ENCODE measurements around the gene EPHB6.

Gene EPHB6

GRCh38 chr7:142813226-142813625 is 41.6 kb upstream of the EPHB6 start:
- Histone ChIP-seq H3K9me3 (ENCODE audit: control insufficient read depth, insufficient read depth, low read depth, low read length) (no peaks in the 10 kb centered on the region), H3K4me3 (ENCODE audit: low read depth, low read length) (peak overlapping the region; percentile 46), H3K27ac (ENCODE audit: low read depth, low read length) (peak overlapping the region; percentile 31; the same call in 1 of the 2 replicates), H3K4me1 (ENCODE audit: control insufficient read depth, insufficient read depth, low read length) (peaks cover 25% of the 10 kb centered on the region), H3K36me3 (ENCODE audit: control insufficient read depth, insufficient read depth, low read length) (no peaks in the 10 kb centered on the region), H3K27me3 (ENCODE audit: control insufficient read depth, insufficient read depth, low read length) (peaks cover 64% of the 10 kb centered on the region), H3K9ac (ENCODE audit: low read length) (peak overlapping the region; percentile 36)

- Histone ChIP-seq H3K9me3 (ENCODE audit: control insufficient read depth, insufficient read depth, low read depth, low read length) (no peaks in the 10 kb centered on the region), H3K27ac (ENCODE audit: low read depth, low read length) (0 out of 2 replicates have a peak overlapping the region, but pooled peaks have one; percentile 31), H3K36me3 (ENCODE audit: control insufficient read depth, insufficient read depth, low read length) (no peaks in the 10 kb centered on the region), H3K4me3 (ENCODE audit: low read depth, low read length) (peak overlapping the region; percentile 46), H3K4me1 (ENCODE audit: control insufficient read depth, insufficient read depth, low read length) (peaks cover 25% of the 10 kb centered on the region), H3K27me3 (ENCODE audit: control insufficient read depth, insufficient read depth, low read length) (peaks cover 61% of the 10 kb centered on the region), H3K9ac (ENCODE audit: low read length) (no peak overlapping the region)
These were observed 41.2 kb upstream of the EPHB6 start for GRCh38 chr7:142813699-142814098.

DNA sequence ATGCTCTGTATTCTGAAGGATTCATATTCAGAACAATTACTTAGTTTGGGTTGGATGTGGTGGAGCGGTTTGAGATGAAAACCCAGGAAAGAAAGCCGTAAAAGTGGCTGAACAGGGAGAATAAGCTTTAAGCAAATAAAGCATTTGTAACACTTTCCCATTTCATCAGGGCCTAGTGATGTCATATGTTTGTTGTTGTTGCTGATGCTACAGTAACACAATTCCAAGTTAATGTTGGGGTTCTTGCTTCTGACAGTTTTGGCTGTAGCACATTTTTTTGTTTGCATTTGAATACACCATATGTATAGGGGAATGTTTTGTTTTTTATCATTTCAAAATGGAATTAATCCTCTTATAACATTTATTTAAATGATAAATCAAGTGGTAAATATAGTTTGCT is 40.4 kb upstream of the EPHB6 start:
- Histone ChIP-seq H3K27me3 (ENCODE audit: control insufficient read depth, insufficient read depth, low read length) (peaks cover 53% of the 10 kb centered on the region), H3K9me3 (ENCODE audit: control insufficient read depth, insufficient read depth, low read depth, low read length) (no peaks in the 10 kb centered on the region), H3K27ac (ENCODE audit: low read depth, low read length) (no peak overlapping the region), H3K36me3 (ENCODE audit: control insufficient read depth, insufficient read depth, low read length) (no peaks in the 10 kb centered on the region), H3K4me1 (ENCODE audit: control insufficient read depth, insufficient read depth, low read length) (peaks cover 28% of the 10 kb centered on the region), H3K9ac (ENCODE audit: low read length) (no peak overlapping the region), H3K4me3 (ENCODE audit: low read depth, low read length) (no peak overlapping the region)

GRCh38 chr7:142815134-142815533 is 39.7 kb upstream of the EPHB6 start:
- Histone ChIP-seq H3K36me3 (ENCODE audit: control insufficient read depth, insufficient read depth, low read length) (no peaks in the 10 kb centered on the region), H3K4me1 (ENCODE audit: control insufficient read depth, insufficient read depth, low read length) (peaks cover 30% of the 10 kb centered on the region), H3K27ac (ENCODE audit: low read depth, low read length) (no peak overlapping the region), H3K27me3 (ENCODE audit: control insufficient read depth, insufficient read depth, low read length) (peaks cover 46% of the 10 kb centered on the region), H3K9ac (ENCODE audit: low read length) (no peak overlapping the region), H3K4me3 (ENCODE audit: low read depth, low read length) (no peak overlapping the region), H3K9me3 (ENCODE audit: control insufficient read depth, insufficient read depth, low read depth, low read length) (no peaks in the 10 kb centered on the region)

DNA sequence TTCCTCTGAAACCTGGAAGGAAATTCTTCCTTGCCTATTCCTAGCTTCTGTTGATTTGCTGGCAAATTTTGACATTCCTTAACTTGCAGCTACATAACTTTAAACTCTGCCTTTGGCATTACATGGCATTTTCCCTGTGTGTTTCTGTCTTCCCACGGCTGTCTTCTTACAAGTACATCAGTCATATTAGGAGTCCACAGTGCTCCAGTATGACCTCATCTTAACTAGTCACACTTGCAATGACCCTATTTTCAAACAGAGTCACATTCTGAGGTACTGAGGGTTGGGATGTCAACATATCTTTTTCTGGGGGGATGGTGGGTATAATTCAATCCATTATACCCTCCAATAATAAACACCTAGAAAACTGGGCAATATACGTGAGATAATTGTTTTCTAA is 37.4 kb upstream of the EPHB6 start:
- H3K9me3 ChIP-seq (ENCODE audit: control insufficient read depth, insufficient read depth, low read depth, low read length): peaks cover 3% of the 10 kb centered on the region; the same call in 1 of the 2 replicates
- H3K9ac ChIP-seq (ENCODE audit: low read length): no peak overlapping the region
- H3K27me3 ChIP-seq (ENCODE audit: control insufficient read depth, insufficient read depth, low read length): peaks cover 31% of the 10 kb centered on the region; the same call in 1 of the 2 replicates
- no peak overlapping the region for H3K4me3 ChIP-seq (ENCODE audit: low read depth, low read length)
- H3K27ac ChIP-seq (ENCODE audit: low read depth, low read length): no peak overlapping the region
- no peaks in the 10 kb centered on the region for H3K36me3 ChIP-seq (ENCODE audit: control insufficient read depth, insufficient read depth, low read length)
- H3K4me1 ChIP-seq (ENCODE audit: control insufficient read depth, insufficient read depth, low read length): peaks cover 24% of the 10 kb centered on the region

- Histone ChIP-seq H3K27ac (ENCODE audit: low read depth, low read length) (no peak overlapping the region), H3K9me3 (ENCODE audit: control insufficient read depth, insufficient read depth, low read depth, low read length) (peaks cover 3% of the 10 kb centered on the region; the same call in 1 of the 2 replicates), H3K4me3 (ENCODE audit: low read depth, low read length) (no peak overlapping the region), H3K9ac (ENCODE audit: low read length) (no peak overlapping the region), H3K4me1 (ENCODE audit: control insufficient read depth, insufficient read depth, low read length) (peaks cover 5% of the 10 kb centered on the region; the same call in 1 of the 2 replicates), H3K36me3 (ENCODE audit: control insufficient read depth, insufficient read depth, low read length) (no peaks in the 10 kb centered on the region), H3K27me3 (ENCODE audit: control insufficient read depth, insufficient read depth, low read length) (peaks cover 27% of the 10 kb centered on the region; the same call in 1 of the 2 replicates)
These were observed 35.3 kb upstream of the EPHB6 start for GRCh38 chr7:142819530-142819929.

DNA sequence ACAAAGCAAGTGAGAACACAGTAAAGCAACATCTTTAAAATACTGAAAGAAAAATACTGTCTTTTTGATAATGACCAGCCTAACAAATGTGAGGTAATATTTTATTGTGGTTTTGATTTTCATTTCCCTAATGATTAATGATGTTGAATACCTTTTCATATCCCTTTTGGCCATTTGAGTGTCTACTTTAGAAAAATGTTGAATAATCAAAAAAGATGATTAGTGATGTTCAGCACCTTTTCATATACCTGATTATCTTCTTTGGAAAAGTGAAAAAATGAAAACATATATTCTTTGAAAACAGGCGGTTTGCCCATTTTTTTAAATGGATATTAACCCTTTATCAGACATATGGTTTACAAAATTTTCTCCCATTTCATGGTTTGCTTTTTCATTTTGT is 32.2 kb upstream of the EPHB6 start:
- H3K27me3 ChIP-seq (ENCODE audit: control insufficient read depth, insufficient read depth, low read length): 0 out of 2 replicates have a peak, but pooled peaks cover 6% of the 10 kb centered on the region
- peaks cover 9% of the 10 kb centered on the region; the same call in 1 of the 2 replicates for H3K9me3 ChIP-seq (ENCODE audit: control insufficient read depth, insufficient read depth, low read depth, low read length)
- no peak overlapping the region for H3K9ac ChIP-seq (ENCODE audit: low read length)
- H3K4me3 ChIP-seq (ENCODE audit: low read depth, low read length): no peak overlapping the region
- H3K36me3 ChIP-seq (ENCODE audit: control insufficient read depth, insufficient read depth, low read length): no peaks in the 10 kb centered on the region
- peaks cover 5% of the 10 kb centered on the region; the same call in 1 of the 2 replicates for H3K4me1 ChIP-seq (ENCODE audit: control insufficient read depth, insufficient read depth, low read length)
- H3K27ac ChIP-seq (ENCODE audit: low read depth, low read length): no peak overlapping the region

DNA sequence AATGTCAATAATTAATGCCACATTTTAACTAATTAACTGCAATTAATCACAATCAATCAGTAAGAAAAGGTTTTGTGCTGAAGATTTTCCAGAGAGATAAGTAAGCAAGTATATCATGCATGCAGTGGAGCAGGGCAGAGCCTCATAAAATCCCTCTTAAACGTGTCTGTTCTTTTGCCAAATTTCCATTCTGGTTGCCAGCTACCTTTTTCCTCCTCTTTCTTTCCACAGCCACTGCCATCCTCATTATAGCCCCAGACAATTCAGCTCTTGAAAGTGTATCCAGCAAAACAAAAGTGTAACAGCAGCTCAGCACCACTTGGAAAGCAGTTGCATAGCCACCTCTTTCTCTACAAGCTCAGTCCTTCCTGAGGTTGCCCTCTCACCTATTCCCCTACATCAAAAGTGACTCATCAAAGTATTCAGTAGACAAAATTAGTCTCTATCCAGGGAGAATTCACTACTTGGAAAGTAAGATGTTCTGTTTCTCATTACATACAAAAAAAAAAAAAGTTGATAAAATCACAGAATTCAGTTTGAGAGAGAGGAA is 26.9 kb upstream of the EPHB6 start:
- H3K27ac ChIP-seq (ENCODE audit: low read depth, low read length): no peak overlapping the region
- H3K27me3 ChIP-seq (ENCODE audit: control insufficient read depth, insufficient read depth, low read length): no peaks in the 10 kb centered on the region
- H3K4me1 ChIP-seq (ENCODE audit: control insufficient read depth, insufficient read depth, low read length): no peaks in the 10 kb centered on the region; the same call in 1 of the 2 replicates
- no peaks in the 10 kb centered on the region for H3K36me3 ChIP-seq (ENCODE audit: control insufficient read depth, insufficient read depth, low read length)
- no peak overlapping the region for H3K9ac ChIP-seq (ENCODE audit: low read length)
- peaks cover 7% of the 10 kb centered on the region; the same call in 1 of the 2 replicates for H3K9me3 ChIP-seq (ENCODE audit: control insufficient read depth, insufficient read depth, low read depth, low read length)
- H3K4me3 ChIP-seq (ENCODE audit: low read depth, low read length): no peak overlapping the region

DNA sequence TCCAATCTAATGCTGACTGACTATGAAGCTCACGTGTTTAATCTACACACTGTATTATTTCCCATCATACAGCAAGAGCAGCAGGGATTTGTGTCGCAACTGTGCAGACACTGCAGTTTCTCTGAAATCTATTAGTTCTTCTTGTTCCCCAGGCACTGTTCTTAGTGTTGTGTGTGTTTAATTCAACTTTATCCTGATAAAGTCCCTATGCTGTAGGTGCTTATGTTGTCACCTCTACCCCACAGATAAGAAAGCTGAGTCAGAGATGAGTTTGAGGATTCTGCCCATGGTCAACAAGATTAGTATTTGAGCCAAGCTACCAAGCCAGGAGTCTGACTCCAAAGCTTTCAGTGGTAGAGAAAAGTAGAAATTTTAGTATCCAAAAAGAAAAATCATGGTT is 22.5 kb upstream of the EPHB6 start:
- H3K9ac ChIP-seq (ENCODE audit: low read length): no peak overlapping the region
- H3K36me3 ChIP-seq (ENCODE audit: control insufficient read depth, insufficient read depth, low read length): no peaks in the 10 kb centered on the region
- H3K27ac ChIP-seq (ENCODE audit: low read depth, low read length): no peak overlapping the region
- no peaks in the 10 kb centered on the region for H3K9me3 ChIP-seq (ENCODE audit: control insufficient read depth, insufficient read depth, low read depth, low read length)
- no peaks in the 10 kb centered on the region; the same call in 1 of the 2 replicates for H3K4me1 ChIP-seq (ENCODE audit: control insufficient read depth, insufficient read depth, low read length)
- H3K27me3 ChIP-seq (ENCODE audit: control insufficient read depth, insufficient read depth, low read length): no peaks in the 10 kb centered on the region
- no peak overlapping the region for H3K4me3 ChIP-seq (ENCODE audit: low read depth, low read length)

GRCh38 chr7:142833174-142834048 is 21.5 kb upstream of the EPHB6 start:
- no peak overlapping the region for H3K4me3 ChIP-seq (ENCODE audit: low read depth, low read length)
- no peaks in the 10 kb centered on the region for H3K9me3 ChIP-seq (ENCODE audit: control insufficient read depth, insufficient read depth, low read depth, low read length)
- H3K27ac ChIP-seq (ENCODE audit: low read depth, low read length): no peak overlapping the region
- H3K36me3 ChIP-seq (ENCODE audit: control insufficient read depth, insufficient read depth, low read length): no peaks in the 10 kb centered on the region
- no peak overlapping the region for H3K9ac ChIP-seq (ENCODE audit: low read length)
- H3K27me3 ChIP-seq (ENCODE audit: control insufficient read depth, insufficient read depth, low read length): no peaks in the 10 kb centered on the region
- H3K4me1 ChIP-seq (ENCODE audit: control insufficient read depth, insufficient read depth, low read length): no peaks in the 10 kb centered on the region; the same call in 1 of the 2 replicates

DNA sequence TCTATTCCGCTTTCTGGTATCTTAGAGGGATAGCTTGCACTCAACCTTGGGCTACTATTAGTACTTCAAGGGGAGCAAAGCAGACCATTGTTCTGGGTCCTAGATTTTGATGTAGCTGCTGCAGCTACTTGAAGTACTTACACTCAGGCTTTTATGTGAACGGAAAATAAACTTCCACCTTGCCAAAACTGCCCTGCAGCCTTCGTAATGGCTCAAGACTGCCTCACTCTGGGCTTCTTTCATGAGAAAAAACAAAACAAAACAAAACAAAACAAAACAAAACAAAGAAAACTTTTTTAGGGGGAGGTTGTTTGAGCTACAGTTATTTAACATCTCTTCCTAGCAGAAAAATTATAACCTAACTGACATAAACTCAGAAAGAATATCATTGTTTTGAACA is 19.4 kb upstream of the EPHB6 start:
- Histone ChIP-seq H3K9ac (ENCODE audit: low read length) (no peak overlapping the region), H3K4me1 (ENCODE audit: control insufficient read depth, insufficient read depth, low read length) (no peaks in the 10 kb centered on the region; the same call in 1 of the 2 replicates), H3K27me3 (ENCODE audit: control insufficient read depth, insufficient read depth, low read length) (no peaks in the 10 kb centered on the region), H3K4me3 (ENCODE audit: low read depth, low read length) (no peak overlapping the region), H3K9me3 (ENCODE audit: control insufficient read depth, insufficient read depth, low read depth, low read length) (no peaks in the 10 kb centered on the region), H3K36me3 (ENCODE audit: control insufficient read depth, insufficient read depth, low read length) (no peaks in the 10 kb centered on the region), H3K27ac (ENCODE audit: low read depth, low read length) (no peak overlapping the region)

Data from HUES6 (cell line).